ES-I3 (cell line): Measurements from ENCODE around the gene NUMBL.
A peak's percentile ranks its signal among the peaks of the same experiment; 100 is the strongest.
"Not testable (repeated sequence)": the region's sequence is repeated elsewhere in the genome, so short reads cannot be mapped to it uniquely, and the experiment has no call there.

ENCODE experiments used
- H3K36me3 ChIP-seq: 2 replicates; pipeline ENCODE4 v1.6.1; 2013; ENCODE audit warnings: mild to moderate bottlenecking, low read length, control low read depth, moderate library complexity; ENCODE audit not compliant: insufficient read depth
- H3K4me1 ChIP-seq: 2 replicates; pipeline ENCODE4 v1.6.1; 2013; ENCODE audit warnings: mild to moderate bottlenecking, control low read depth, low read length; ENCODE audit not compliant: insufficient read depth
- H3K9ac ChIP-seq: 2 replicates; pipeline ENCODE4 v1.6.1; 2013; ENCODE audit warnings: low read depth, mild to moderate bottlenecking, low read length, moderate library complexity
- H3K9me3 ChIP-seq: 2 replicates; pipeline ENCODE4 v1.6.1; 2013; ENCODE audit warnings: mild to moderate bottlenecking, low read length, moderate library complexity; ENCODE audit not compliant: control insufficient read depth, insufficient read depth

Gene NUMBL

GRCh38 chr19:40672573-40673299 is 17.7 kb downstream of the NUMBL start:
- Histone ChIP-seq H3K9ac (no peak overlapping the region), H3K4me1 (no peaks in the 10 kb centered on the region), H3K36me3 (no peaks in the 10 kb centered on the region; the same call in 1 of the 2 replicates), H3K9me3 (no peaks in the 10 kb centered on the region)

GRCh38 chr19:40672038-40672437 is 18.4 kb downstream of the NUMBL start:
- no peaks in the 10 kb centered on the region for H3K9me3 ChIP-seq
- no peak overlapping the region for H3K9ac ChIP-seq
- no peaks in the 10 kb centered on the region for H3K4me1 ChIP-seq
- H3K36me3 ChIP-seq, result no peaks in the 10 kb centered on the region; the same call in 1 of the 2 replicates

DNA sequence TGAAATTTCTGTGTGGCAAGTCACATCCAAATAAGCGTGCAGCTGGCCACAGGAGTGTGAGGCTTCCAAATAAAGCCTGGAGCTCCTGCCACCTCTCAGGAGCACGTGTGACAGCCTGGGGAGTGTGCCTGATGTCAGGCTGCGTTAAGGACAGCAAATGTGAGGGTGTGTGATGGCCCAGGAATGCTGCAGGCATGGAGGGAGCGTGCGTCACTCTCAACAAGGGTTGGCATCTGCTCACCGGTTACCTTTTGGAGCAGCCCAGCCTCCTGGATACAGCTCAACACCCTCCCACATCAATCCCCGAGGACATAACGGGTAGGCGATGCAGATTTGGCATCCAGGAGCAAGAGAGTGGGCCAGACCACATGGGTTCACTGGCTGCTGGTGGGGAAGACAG is 19.0 kb downstream of the NUMBL start:
- no peaks in the 10 kb centered on the region for H3K4me1 ChIP-seq
- H3K9ac ChIP-seq, result no peak overlapping the region
- H3K36me3 ChIP-seq, result no peaks in the 10 kb centered on the region; the same call in 1 of the 2 replicates
- H3K9me3 ChIP-seq, result no peaks in the 10 kb centered on the region

DNA sequence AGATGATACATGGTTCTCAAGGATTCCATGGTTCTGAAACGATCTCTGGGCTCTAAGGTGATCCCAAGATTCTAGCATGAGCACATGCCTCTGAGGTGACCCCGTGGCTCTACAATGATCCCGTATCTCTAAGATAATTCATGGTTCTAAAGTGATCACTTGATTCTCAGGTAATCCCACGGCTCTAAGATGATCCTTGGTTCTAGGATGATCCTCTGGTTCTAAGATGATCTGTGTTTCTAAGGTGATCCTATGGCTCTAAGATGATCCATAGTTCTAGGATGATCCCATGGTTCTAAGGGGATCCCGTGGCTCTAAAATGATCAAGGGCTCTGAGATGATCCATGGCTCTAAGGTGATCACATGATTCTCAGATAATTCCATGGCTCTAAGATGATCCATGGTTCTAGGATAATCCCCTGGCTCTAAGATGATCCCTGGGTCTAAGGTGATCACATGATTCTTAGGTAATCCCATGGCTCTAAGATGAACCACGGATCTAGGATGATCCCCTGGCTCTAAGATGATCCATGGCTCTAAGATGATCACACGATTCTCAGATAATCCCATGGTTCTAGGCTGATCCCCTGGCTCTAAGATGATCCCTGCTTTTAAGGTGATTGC is 21.3 kb downstream of the NUMBL start:
- Histone ChIP-seq H3K4me1 (no peaks in the 10 kb centered on the region; the same call in 1 of the 2 replicates), H3K9ac (no peak overlapping the region), H3K9me3 (no peaks in the 10 kb centered on the region), H3K36me3 (no peaks in the 10 kb centered on the region; the same call in 1 of the 2 replicates)

DNA sequence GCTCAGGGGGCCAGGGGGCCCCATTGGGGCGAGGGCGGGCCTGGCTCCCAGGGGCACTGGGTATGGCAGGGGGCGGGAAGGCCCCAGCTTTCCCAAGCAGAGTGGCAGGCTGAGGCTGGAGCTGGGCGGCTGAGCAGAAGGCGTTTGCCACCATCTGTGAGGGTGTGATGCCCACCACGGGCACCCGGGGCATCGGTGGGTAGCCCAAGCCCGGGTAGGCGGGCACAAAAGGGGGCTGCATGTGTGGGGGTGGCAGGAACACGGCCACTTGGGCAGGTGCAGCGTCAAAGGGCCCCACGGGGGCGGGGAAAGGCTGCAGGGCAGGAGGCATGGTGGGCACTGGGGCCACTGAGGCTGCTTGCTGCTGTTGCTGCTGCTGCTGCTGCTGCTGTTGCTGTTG is 22.8 kb downstream of the NUMBL start:
- Histone ChIP-seq H3K9ac (no peak overlapping the region), H3K4me1 (no peaks in the 10 kb centered on the region; the same call in 1 of the 2 replicates), H3K9me3 (no peaks in the 10 kb centered on the region), H3K36me3 (no peaks in the 10 kb centered on the region; the same call in 1 of the 2 replicates)

GRCh38 chr19:40666803-40667438 is 23.5 kb downstream of the NUMBL start:
- Histone ChIP-seq H3K9me3 (no peaks in the 10 kb centered on the region), H3K4me1 (no peaks in the 10 kb centered on the region; the same call in 1 of the 2 replicates), H3K36me3 (no peaks in the 10 kb centered on the region; the same call in 1 of the 2 replicates), H3K9ac (no peak overlapping the region)

DNA sequence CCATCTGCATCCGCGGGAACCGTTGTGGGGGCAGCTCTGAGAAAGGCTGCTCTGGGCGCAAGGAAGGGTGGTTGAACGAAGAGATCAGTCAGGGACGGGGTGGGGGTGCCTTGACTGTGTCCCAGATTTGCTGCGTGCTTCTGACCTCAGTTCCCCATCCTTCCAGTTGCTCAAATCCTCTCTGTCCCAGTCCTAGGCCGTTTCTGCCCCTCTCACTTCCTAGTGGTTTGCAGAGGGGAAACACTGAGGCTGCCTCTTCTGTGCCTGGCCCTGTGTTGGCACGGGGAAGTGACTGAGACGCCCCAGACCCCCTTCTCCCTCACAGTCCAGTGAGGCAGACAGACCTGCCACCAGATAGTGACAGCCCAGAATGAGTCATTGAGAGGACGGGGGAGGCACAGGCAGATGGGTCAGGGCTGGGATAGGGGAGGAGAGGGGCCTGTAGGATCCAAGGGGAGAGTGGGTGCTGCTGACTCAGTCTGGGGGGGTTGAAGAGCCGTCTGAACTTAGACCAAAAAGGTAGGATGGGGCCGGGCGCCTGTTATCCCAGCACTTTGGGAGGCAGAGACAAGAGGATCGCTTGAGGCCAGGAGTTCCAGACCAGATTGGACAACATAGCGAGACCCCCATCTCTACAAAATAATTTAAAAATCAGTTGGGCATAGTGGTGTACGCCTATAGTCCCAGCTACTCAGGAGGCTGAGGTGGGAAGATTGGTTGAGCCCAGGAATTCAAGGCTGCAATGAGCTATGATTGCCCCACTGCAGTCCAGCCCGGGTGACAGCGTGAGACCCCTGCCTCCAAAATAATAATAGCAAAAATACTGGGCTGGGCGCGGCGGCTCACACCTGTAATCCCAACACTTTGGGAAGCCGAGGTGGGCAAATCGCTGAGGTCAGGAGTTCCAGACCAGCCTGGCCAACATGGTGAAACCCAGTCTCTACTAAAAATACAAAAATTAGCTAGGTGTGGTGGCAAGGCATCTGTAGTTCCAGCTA is 26.5 kb downstream of the NUMBL start:
- peak overlapping the region; percentile 70; the same call in 1 of the 2 replicates for H3K9ac ChIP-seq
- no peaks in the 10 kb centered on the region for H3K36me3 ChIP-seq
- H3K4me1 ChIP-seq, result no peaks in the 10 kb centered on the region; the same call in 1 of the 2 replicates
- no peaks in the 10 kb centered on the region for H3K9me3 ChIP-seq

DNA sequence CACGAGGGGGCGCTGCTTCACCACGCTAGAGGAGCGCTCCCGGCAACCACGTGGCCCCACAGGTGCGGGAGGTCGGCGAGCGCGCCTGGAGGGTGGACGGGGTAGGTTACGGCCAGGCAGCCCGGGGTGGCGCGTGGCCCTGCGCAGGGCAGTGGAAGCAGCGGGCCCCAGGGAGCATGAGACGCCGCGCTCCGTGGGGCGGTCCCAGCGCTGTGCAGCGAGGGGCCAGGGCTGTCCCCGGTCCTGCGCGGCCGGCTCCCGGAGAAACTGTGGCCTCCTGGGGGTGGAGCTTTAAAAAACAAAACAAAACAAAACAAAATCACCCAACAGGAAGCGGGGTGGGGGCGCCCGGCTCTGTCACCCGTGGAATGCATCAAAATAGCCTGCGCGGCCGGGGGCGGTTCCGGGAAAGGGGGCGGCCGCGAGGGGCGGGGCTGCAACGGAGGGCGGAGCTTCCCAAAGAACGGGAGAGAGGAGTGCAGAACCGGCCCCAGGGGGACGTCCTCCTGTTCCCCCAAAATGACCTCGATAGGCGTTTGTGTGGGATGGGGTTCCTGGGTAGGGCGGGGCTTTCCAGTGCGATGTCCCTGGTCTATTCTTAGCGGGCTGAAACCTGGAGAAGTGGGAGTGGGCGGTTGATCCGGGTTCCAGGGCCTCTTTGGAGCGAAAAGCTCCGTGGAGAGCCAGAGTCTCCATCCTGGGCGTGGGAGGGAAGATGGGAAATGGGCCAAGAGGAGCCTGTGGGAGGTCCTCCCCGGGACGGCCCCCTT is 27.3 kb downstream of the NUMBL start:
- Histone ChIP-seq H3K36me3 (no peaks in the 10 kb centered on the region), H3K4me1 (no peaks in the 10 kb centered on the region; the same call in 1 of the 2 replicates), H3K9me3 (no peaks in the 10 kb centered on the region), H3K9ac (peak overlapping the region; percentile 70; the same call in 1 of the 2 replicates)

GRCh38 chr19:40661616-40662015 is 28.8 kb downstream of the NUMBL start:
- Histone ChIP-seq H3K36me3 (no peaks in the 10 kb centered on the region), H3K9me3 (no peaks in the 10 kb centered on the region), H3K4me1 (no peaks in the 10 kb centered on the region; the same call in 1 of the 2 replicates), H3K9ac (no peak overlapping the region)

GRCh38 chr19:40659566-40659965 is 30.9 kb downstream of the NUMBL start:
- no peak overlapping the region for H3K9ac ChIP-seq
- H3K36me3 ChIP-seq, result no peaks in the 10 kb centered on the region
- no peaks in the 10 kb centered on the region; the same call in 1 of the 2 replicates for H3K4me1 ChIP-seq
- H3K9me3 ChIP-seq, result no peaks in the 10 kb centered on the region

DNA sequence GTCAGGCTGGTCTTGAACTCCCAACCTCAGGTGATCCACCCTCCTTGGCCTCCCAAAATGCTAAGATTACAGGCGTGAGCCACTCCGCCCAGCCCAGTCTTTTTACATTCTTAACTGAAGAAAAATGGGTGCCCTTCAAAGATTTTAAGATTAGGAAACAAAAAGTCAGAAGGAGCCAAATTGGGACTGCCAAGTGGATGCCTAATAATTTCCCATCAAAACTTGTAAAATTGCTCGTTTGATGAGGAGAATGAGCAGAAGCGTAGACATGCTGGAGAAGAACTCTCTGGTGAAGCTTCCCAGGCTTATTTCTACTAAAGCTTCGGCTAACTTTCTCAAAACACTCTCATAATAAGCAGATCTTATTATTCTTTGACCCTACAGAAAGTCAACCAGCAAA is 31.3 kb downstream of the NUMBL start:
- Histone ChIP-seq H3K4me1 (no peaks in the 10 kb centered on the region; the same call in 1 of the 2 replicates), H3K9ac (no peak overlapping the region), H3K9me3 (no peaks in the 10 kb centered on the region), H3K36me3 (no peaks in the 10 kb centered on the region)

- Histone ChIP-seq H3K36me3 (no peaks in the 10 kb centered on the region), H3K9me3 (no peaks in the 10 kb centered on the region), H3K4me1 (no peaks in the 10 kb centered on the region), H3K9ac (no peak overlapping the region)
Observed at GRCh38 chr19:40658031-40658430, 32.4 kb downstream of the NUMBL start.

DNA sequence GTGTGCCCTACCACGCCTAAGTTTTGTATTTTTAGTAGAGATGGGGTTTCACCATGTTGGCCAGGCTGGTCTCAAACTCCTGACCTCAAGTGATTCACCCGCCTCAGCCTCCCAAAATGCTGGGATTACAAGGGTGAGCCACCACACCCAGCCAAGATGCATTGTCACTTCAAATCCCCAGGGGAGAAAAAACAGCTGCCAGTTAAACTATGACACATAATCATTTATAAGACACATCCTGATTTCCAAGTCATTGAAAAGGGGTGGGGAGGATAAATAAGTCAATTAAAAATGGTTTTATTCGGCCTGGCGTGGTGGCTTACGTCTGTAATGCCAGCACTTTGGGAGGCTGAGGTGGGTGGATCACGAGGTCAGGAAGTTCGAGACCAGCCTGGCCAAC is 34.8 kb downstream of the NUMBL start:
- not testable (repeated sequence) for H3K4me1 ChIP-seq, H3K9me3 ChIP-seq, H3K9ac ChIP-seq, H3K36me3 ChIP-seq
